Measurements from ENCODE around the gene ATP8B4. TPM values are rescaled to one million over a fixed set of nuclear protein-coding genes. Genes with fewer than 3 reads are reported as not detected.

ATP8B4 gene
- total and polyA plus RNA-seq, 2 of the 8 experiments (the other 6 are each of a cell fraction or from before 2014, with no cell fraction given), result 0.17 to 0.24 TPM

GRCh38 chr15:50057196-50057595, 61.8 kb downstream of the ATP8B4 start (continued):
- TF ChIP-seq CHD7 (IDR thresholded peaks at IDR 0.05; ENCODE audit: insufficient replicate concordance, low read length) (no peak), E2F6 (IDR thresholded peaks at IDR 0.05) (no peak), RNF2 (IDR thresholded peaks at IDR 0.05; ENCODE audit: borderline replicate concordance, low read depth, low read length, missing control alignments, poor library complexity, severe bottlenecking) (no peak), NRF1 (IDR thresholded peaks at IDR 0.05; ENCODE audit: low read depth, low read length) (no peak), SIN3A (conservative IDR thresholded peaks at IDR 0.05 in 1 of 2, IDR thresholded peaks at IDR 0.05 in 1 of 2; ENCODE audit: low read depth in 1 of 2, low read length in 2 of 2) (no peak), RXRA (IDR thresholded peaks at IDR 0.05; ENCODE audit: insufficient read depth, low read depth, low read length) (no peak), JUND (IDR thresholded peaks at IDR 0.05; ENCODE audit: low read length) (no peak), CREB1 (IDR thresholded peaks at IDR 0.05) (no peak), HDAC2 (IDR thresholded peaks at IDR 0.05; ENCODE audit: borderline replicate concordance in 1 of 2, low read depth in 2 of 2, low read length in 2 of 2) (no peak)
